Epidermal melanocyte (primary cell): ENCODE data around the gene MYH9.
A peak's percentile ranks its signal among the peaks of the same experiment; 100 is the strongest.
"Not testable (repeated sequence)": the region's sequence is repeated elsewhere in the genome, so short reads cannot be mapped to it uniquely, and the experiment has no call there.

Experiments used
- DNase-seq: peaks from one replicate; pipeline ENCODE4 v3.0.0; 2011; ENCODE audit warnings: low spot score; ENCODE audit not compliant: insufficient read length

The MYH9 gene

DNA sequence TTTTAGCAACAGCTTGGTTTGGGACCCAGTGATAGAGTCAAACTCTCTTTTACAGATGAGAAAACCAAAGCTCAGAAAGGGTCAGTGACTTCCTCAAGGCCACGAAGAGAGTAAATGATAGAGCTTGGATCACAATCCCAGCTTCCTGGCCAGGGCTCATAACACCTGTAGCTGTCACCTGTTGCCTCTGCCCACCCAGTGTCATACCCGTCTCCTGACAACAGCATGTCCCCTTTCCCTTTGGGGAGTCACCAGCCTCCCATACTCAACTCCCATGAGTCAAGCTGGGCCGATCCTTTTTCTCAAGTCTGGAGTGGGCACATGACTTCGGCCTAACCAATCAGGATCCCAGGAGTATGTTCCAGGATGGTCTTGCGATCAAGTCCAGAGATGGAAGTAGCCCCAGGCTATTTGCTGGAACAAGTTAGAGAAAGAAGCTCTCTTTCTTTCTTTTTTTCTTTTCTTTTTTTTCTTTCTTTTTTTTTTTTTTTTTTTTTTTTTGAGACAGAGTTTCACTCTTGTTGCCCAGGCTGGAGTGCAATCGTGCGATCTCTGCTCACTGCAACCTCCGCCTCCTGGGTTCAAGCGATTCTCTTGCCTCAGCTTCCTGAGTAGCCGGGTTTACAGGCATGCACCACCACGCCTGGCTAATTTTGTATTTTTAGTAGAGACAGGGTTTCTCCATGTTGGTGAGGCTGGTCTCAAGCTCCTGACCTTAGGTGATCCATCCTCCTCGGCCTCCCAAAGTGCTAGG lies 27.8 kb upstream of the MYH9 start:
- DNase-seq, result peak; percentile 49

DNA sequence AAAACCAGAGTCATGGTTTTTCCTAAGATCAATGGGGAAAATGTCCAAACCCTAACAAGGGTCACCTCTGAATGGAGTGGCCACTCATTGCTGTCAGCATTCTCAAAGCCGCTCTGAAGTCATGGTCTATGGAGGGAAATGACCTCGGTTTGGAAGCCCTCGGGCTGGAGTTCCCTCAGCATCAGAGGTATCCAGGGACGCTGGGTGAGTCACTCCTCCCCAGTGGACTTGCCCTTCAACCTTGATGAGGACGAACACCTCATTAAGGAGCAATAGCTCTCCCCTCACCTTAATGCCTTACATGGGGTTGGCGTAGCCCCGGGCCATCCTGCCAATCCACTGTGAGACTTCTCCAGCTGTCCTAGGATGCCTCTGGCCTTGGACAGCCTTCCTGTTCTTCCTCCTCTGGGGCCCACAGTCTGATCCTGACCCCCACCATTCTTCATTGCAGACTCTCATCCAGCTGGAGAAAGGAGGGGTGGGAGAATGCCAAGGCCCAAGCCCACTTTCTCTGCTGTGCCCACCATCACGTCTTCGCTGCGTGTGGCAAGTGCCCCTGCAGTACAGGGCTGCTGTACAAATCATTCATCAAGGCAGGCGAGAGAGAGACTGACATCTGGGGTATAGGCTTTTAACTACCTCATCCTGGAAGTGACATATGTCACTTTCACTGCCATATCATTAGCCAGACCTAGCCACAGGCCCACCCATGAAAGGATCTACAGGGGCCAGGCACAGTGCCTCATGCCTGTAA lies 25.4 kb upstream of the MYH9 start:
- no peak for DNase-seq

DNA sequence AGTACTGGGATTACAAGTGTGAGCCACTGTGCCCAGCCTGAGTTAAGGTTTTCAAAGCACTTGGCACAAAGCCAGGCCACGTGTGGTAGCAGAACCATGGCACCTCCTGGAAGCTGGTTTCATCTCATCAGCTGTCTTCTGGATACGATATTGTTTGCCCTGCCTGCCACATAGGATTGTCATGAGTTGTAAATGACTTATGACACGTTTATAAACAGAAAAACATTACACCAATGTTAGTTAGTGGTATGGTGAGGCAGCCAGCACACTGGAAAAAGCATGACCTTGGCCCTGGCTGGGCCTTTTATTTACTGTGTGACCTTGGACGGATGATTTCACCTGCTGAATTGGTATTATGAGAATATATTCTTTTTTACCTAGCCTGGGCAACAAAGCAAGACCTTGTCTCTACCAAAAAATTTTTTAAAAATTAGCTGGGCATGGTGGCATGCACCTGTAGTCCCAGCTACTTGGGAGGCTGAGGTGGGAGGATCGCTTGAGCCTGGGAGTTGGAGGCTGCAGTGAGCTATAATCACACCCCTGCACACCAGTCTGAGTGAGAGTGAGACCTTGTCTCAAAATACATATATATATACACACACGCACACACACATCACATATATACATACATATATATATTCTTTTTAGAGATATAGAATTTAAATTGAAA lies 24.0 kb upstream of the MYH9 start:
- DNase-seq, result no peak

DNA sequence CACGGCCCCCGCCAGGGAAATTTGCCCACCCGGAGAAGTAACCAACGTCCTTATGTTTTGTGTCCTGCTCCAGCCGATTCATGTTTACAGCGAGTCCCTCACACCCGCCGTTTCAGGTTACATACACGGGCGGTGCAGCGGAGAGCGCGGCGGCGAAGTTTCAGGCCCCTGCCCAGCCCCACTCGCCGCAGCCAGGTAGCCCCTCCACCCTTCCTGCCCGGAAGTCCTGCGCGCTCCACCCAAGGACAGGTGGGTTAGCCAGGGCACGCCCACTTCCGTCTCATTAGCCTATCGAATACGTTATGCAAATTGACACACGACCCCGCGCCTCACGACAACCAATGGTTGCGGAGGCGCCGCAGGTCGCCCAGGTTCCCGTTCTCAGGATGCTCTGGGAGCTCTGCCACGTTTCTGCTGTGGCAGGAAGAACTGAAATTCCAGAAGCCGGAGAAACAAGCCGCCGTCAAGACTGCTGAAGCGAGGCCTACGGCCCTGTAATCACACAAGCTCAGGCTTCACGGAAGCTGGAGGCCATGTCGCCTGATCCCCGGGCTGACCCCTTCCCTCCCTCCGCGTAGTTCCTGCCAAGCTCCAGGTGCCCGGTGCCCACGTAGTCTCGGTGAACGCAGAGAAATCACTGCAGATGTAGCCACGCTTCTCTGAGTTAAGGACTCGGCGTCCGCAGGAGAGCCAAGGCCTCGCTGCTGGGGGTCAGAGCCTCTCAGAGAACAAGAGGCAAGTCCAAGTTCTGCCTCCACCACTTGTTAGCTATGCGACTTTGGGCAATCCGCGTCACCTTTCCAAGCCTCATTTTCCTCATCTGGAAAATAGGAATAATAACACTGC lies 22.4 kb upstream of the MYH9 start:
- DNase-seq, result no peak

DNA sequence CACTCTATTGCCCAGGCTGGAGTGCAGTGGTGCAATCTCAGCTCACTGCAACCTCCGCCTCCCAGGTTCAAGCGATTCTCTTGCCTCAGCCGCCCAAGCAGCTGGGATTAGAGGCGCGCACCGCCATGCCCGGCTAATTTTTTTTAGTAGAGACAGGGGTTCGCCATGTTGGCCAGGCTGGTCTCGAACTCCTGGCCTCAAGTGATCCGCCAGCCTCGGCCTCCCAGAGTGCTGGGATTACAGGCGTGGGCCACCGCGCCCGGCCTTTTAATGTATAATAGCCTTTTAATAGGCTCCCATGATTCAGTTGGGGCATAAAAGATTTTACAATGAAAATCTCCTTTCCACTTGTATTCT lies 21.8 kb upstream of the MYH9 start:
- not testable (repeated sequence) for DNase-seq

DNA sequence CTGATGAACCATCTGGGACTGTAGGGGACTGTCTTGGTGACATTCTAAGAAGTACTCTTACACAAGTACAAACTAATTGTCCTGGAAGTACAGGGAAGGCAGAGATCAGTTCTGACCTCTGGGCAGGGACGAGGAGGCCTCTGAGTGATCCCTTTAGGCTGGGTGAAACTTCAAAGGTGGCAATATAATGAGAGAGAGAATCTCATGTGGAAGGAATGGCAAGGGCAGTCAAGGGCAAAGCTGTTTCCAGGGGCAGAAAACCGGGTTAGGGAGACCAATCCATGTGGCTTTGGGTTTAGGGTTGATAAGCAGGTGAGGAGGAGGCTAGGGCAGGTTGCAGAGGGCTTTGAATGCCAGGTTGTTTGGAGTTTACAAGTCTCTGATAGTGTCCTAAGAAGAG lies 21.3 kb upstream of the MYH9 start:
- no peak for DNase-seq

DNA sequence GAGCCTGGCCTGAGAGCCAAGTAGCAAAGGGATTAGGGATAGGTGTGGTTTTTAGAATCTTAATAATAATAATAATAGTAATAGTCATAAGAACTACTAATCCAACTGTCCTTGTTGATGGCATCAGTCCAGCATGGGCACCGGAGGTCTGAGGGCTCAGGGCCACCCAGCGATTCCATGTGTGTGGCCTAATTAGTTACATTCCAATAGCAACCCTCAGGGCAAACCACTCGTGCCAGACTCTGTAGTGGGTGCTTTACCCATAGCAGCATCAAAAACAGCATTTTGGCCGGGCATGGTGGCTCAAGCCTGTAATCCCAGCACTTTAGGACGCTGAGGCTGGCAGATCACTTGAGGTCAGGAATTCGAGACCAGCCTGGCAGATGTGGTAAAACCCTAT lies 19.0 kb upstream of the MYH9 start:
- DNase-seq, result no peak

DNA sequence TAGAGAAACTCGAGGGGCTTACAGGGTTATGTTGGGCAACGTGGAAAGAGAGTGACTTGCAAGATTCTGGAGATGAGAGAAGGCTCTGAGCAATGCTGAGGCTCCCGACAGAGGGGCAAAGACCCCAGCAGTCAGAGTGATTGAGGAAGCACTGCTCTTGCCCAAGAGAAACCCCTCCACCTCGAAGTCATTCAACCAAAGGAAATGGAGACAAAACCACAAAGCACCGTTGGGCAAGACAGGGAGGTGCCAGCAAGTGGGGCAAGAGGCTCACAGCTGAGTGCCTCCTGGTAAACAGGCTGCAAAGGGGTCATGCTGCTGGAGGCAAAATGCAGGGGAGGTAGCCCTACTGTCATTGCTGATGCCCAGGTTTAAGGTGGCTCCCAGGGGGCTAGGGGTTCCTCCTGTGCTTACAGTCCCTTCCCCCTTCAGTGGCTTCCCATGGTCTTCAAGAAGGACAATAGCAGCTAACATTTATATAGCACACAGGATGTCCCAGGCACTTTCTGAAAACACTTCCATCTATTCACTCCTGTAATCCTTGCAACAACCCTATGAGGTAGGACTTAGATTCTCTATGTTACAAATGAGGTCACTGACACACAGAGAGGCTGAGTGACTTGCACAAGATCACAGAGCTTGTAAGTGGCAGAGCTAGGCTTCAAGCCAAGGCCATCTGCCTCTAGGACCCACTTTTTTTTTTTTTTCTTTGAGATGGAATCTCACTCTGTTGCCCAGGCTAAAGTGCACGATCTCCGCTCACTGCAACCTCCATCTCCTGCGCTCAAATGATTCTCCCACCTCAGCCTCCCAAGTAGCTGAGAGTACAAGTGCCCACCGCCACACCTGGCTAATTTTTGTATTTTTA lies 18.1 kb upstream of the MYH9 start:
- DNase-seq, result no peak

DNA sequence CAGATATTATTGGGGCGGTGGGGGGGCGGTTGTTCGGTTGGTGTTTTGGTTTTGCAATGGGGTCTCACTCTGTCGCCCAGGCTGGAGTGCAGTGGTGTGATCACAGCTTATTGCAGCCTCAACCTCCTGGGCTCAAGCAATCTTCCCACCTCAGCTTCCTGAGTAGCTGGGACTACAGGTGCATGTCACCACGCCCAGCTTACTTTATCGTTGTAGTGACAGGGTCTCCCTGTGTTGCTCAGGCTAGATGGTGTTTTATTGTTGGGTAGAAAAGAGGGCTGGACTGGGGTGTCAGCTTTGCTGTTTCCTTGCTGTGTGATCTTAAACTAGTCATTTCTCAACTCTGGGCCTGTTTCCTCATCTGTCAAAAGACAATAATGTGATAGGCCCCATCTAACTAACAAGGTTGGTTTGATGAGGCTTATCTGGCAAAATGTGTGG lies 17.5 kb upstream of the MYH9 start:
- DNase-seq, result no peak

DNA sequence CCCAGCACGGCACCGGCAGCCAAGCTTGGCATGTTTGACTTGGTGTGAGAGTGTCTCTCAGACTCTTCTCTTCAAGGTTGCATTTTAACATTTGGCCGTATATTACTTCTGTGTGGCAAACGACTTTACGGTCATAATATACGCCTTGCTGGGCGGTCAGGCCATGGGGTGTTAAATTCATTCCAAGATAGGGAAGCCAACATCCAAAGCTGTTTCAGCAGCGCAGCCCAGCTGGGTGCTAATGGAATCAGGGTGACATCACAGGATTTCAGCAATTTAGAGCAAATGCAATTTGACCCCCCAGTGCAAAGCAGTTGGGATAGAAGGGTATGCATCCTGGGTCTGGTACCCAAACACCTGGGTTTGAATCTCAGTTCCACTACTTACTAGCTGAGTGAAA lies 16.7 kb upstream of the MYH9 start:
- no peak for DNase-seq

DNA sequence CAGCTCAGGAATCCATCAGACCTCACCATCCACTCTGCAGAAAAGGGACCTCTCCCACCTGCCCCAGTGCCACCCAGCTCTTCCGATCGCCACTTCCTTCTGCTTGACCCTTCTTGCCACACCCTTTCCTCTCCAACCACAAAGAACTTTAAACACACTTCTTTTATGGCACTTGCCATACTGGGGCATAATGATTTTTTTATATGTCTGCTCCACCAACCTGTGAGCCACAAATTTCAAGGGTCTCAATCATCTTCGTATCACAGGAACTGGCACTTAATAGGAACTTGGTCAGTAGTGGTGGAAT lies 11.7 kb upstream of the MYH9 start:
- no peak for DNase-seq

DNA sequence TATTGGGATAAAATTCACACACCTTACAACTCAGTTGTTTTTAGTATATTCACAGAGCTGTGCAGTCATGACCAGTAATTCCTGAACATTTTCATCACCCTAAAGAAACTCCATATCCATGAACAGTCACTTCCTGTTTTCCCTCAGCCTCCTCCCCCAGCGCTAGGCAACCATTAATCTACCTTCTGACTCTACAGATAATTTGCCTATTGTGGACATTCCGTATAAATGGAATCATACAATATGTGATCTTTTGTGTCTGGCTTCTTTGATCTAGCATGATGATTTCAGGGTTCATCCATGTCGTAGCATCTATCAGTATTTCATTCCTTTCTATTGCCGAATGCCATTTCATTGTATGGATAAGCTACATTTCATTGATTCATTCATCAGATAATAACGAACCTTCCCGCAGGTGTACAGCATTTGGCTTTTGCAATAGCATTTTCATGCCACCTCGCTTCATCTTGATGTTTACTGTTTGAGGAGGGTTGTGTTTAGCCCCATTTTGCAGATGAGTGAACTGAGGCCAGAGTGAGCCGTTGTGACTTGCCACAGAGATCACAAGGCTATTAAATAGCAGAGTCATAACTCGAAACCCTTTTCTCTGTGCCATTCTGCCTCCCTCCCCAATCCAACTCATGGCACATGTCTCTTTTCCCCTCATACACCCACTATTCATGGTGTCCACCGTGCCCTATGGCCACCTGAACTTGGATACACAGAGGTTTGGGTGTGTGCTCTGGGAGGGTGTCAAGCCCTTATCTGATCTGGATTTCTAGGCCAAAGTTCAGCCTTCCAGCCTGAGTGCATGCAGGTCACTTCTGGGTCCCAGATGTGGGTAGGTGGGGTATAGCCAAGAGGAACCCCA lies 11.1 kb upstream of the MYH9 start:
- DNase-seq, result no peak

DNA sequence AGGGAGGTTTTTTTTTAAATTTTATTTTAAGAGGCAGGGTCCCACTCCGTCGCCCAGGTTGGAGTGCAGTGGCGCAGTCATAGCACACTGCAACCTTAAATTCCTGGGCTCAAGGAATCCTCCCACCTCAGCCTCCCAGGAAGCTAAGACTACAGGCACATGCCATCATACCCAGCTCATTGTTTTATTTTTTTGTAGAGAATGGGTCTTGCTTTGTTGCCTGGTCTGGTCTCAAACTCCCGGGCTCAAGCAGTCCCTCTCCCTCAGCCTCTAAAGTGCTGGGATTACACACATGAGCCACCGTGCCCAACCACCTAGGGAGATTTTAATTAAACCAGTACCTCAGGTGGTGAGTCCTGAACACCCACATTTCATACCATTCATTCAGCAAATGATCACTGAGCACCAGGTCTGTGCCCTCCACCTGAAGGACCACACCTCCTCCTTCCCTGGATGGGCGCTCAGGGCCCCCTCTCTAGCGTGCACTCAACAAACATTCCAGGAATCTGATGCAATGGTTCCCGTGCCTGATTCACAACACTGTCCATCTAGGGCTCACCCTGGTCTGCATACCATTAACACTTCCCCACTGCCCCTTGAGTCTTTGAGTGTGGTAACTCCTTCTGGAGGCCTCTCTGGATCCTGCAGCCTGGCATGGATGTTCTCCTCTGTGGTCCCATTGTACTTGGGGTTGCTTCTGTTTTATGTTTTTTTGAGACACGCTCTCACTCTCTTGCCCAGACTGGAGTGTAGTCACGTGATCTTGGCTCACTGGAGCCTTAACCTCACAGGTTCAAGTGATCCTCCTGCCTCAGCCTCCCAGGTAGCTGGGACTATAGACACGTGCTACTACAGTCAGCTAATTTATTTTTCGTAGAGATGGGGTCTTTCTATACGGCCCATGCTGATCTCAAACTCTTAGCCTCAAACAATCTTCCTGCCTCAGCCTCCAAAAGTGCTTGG lies 9.6 kb upstream of the MYH9 start:
- no peak for DNase-seq

DNA sequence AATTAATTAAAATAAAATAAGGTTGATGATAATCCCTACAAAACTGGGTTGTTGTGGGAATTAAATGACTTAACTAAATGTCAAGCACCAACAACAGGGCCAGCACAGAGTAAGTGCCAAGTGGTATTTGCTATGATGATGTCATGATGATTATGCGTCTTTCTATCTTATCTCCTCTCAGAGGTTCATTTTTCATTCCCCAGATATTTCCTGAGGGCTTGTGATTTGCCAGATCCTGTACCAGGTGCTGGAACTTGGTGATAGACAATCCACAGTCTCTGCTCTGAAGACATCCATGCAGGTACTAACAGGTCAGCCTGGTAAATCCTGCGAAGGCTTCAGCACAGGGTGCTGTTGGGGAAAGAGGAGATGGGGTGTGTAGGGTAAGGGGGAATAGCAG lies 8.1 kb upstream of the MYH9 start:
- DNase-seq, result no peak

DNA sequence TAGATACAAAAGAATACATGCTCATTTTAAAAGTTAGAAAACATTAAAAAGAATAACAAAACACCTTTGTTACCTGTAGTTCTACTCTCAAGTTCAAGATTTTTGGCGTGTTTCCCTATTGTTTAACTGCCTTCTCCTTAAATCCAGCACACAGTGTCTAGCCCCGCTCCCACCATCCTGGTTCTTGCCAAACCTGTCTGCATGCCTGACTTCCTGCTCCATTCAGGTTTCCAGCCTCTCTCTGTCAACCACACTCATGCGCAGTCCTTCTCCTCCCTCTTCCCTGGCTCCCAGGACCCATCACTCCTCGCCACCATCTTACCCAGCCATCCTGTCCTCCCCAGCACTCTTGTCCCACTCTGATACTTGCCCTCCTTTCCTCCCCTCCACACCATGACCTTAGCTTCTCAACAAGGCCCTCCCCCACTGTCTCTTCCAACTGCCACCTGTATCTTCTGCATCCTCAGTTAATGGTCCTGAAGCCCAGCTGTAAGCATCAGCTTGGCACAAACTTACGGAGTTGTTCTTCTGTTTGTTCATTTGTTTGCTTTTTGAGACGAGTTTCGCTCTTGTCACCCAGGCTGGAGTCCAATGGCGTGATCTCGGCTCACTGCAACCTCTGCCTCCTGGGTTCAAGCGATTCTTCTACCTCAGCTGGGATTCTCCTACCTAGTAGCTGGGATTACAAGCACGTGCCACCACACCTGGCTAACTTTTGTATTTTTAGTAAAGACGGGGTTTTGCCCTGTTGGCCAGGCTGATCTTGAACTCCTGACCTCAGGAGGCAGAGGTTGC lies 7.5 kb upstream of the MYH9 start:
- no peak for DNase-seq

DNA sequence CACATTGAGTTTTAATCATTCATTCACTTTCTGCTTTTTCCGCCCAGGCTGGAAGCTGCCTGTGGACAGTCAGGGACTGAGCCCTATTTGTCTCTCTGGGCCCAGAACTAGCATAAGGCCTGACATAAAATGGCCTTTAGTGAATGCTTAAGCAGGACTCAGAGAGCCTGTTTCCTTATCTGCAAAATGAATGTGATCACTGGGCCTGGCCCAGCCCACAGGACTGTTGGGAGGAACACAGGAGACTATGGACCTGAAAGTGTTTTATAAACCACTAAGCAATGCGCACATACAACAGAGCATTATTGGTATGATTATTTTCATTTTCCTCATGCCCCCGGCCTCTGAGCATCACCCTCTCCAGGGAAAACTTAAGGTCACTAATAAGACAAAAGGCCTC lies 3.9 kb upstream of the MYH9 start:
- no peak for DNase-seq

DNA sequence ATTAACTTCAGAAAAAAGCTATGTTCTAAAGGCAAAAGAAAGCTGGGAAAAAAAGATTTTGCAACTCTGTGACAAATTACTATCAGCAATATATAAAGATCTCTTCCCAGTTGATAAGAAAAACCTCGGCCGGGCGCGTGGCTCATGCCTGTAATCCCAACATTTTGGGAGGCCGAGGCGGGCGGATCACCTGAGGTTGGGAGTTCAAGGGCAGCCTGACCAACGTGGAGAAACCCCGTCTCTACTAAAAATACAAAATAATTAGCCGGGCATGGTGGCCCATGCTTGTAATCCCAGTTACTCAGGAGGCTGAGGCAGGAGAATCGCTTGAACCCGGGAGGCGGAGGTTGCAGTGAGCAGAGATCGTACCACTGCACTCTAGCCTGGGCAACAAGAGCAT lies 1.4 kb upstream of the MYH9 start:
- DNase-seq, result not testable (repeated sequence)

DNA sequence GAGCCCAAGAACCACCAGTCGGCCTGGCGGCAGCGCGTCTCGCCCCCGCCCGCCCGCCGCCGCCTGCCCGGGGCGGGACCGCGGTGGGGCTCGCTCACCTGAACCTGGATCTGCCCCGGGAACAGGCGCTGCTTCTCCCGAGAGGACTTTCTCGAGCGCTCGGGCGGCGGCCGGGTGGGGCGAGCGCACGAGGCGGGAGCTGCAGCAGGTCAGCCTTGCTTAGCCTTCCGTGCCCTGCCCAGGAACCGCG lies 133 bp downstream of the MYH9 start:
- no peak for DNase-seq
